HCEC 1CT (cell line): ENCODE measurements around the gene KRT16.
"Not testable (repeated sequence)": the region's sequence is repeated elsewhere in the genome, so short reads cannot be mapped to it uniquely, and the experiment has no call there.

ENCODE experiments used
- DNase-seq: peaks from one replicate; pipeline ENCODE4 v3.0.0-alpha.2; 2017

The KRT16 gene

DNA sequence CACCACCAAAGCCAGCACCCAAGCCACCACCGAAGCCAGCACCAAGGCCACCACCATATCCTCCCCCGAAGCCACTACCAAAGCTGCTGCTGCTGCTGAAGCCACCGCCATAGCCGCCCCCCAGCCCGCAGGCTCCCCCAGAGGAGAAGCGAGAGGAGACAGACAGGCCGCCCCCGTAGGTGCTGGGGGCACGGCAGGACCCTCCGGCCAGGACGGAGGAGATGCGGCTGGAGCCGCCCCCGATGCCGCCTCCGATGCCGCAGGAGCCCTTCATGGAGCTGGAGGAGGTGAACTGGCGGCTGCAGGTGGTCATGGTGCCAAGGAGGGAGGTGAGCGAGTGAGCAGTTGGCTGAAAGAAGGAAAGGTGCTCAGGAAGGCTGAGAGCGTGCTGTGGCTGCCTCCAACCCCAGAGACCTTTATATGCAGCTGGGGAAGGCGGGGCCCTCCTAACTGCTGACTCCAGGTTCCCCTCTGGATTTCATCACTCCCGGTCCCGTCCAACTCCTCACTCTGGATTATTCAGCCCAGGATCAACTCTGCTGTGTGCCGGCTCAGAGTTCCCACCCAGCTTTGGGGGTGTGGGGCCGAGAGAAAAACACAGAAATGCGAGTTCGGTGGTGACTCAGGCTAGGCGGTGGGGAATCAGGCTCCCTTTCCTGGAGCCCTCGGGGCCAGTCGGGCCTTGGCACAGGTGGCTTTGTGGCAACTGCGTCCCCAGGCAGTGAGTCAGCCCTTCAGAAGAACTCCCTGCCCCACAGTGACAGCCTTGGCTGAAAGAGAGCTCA is at the start of gene KRT16:
TSS of gene KRT16 (minus strand) at position 392 of the 785 bp plus-strand sequence. CDS start at position 313, 79 bp downstream.
- not testable (repeated sequence) for DNase-seq

DNA sequence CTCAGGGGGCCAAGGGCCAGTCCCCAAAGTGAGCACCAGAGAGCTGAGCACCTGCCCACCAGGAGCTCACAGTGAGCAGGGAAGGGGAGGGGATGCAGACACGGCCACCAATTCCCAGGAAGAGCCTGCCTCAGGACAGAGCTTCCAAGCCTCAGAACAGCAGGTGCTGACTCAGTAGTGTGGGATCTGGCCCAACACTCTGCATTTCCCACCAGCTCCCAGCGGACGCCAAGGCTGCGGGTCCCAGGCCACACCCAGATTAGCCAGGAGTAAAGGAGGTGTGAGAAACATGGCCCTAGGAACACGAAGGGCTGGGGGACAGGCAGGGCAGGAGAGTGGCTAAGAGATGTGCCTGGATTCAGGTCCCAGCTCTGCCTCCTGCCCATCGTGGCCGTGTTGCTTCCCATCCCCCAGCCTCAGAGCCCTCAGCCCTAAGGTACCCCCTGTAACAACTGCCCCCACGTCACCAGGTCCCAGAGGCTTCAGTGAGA is 47.7 kb upstream of the KRT16 start:
- DNase-seq: no peak

DNA sequence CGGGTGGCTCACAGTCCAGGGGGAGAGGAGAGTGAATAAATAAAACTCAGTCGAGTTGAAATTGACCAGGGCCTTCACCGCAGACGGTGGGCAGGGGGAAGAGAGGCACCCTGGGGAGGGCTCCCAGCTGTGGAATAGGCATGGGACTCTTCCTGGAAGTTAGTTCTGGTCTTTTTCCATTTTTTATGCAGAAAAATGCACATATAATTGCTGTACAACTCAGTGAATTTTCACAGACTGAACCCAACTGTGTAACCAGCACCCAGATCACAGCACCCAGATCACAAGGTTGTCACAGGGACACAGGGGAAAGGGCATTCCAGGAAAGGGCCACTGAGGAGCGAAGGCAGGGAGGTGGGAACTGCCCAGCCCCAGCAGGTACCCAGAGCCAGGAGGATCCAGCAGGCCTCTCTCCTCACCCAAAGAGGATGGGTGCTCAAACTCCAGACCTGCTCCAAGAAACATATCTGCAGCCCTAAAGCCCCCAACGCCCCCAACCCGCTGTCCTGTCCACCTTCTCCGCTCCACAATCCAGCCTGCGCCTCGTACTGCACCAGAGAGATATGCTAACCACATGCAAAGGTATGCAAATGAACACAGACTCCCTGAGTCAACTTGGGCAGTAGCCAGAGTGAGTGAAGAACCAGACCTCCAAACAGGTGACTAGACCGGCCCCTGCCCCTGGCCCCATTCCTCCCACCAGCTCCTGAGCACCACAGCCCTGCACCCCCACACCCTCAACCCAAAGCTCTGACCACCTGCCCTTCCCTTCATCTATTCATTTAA is 47.1 kb upstream of the KRT16 start:
- no peak for DNase-seq

DNA sequence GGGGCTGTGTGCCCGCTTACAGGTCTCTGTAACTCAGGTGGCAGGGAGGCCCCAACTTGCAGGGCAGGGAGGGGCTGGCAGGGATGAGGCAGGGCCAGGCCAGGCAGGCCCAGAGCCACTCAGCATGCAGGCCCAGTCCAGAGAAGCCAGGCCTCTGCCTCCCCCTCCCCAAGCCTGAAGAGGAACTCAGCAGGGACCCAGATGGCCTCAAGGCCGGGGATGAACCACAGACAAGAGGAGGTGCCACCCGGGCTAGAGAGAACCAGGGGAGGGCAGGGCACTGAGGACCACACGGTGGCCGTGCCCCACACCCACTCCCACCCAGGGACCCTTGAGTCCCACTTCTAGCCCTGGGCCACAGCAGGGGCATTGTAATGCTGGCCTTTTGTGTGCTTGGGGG is 46.3 kb upstream of the KRT16 start:
- no peak for DNase-seq

DNA sequence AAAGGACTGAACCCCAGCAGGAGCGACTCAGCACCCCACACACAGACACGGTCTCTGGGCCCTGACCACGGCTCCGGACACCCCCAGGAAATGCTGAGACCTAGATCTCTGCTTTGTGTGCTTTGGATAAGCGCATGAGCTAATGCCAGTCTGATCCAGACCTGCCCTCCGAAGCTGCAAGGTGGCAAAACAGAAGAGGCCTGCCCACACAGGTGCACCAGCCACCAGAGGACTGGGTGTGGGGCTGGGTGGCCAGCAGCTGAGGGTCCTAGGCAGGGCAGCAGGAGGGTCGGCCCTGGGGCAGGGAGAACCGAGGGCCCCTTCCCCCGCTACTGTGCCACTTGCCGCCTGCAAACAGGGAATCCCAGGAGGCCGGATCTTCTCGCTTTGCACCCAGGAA is 45.4 kb upstream of the KRT16 start:
- no peak for DNase-seq

DNA sequence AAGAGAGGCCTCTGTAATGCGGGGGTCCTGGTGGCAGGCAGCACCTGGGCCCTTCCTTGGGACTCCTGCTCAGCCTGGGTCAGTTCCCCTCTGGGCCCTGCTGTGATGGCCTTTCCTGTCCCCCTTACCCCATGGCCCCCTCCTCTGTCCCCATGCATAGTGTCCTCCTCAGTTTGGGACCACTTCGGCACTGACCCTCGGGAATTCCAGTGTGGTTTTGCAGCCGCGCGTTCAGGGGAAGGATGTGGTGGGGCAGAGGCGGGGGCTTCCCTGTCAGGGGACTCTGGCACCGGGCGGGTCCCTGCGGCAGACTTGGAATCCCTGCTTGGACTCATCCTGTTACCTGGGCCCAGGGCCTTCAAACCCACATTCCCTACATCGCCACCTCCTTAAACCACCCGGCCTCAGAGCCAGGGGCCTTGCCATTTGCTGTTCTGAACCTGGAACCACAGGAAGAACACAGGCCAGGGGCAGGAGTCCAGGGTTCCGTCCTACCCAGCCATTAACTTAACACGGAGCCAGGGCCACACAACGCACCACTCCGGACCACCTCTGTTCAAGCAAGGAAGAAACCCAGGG is 44.7 kb upstream of the KRT16 start:
- DNase-seq: no peak

DNA sequence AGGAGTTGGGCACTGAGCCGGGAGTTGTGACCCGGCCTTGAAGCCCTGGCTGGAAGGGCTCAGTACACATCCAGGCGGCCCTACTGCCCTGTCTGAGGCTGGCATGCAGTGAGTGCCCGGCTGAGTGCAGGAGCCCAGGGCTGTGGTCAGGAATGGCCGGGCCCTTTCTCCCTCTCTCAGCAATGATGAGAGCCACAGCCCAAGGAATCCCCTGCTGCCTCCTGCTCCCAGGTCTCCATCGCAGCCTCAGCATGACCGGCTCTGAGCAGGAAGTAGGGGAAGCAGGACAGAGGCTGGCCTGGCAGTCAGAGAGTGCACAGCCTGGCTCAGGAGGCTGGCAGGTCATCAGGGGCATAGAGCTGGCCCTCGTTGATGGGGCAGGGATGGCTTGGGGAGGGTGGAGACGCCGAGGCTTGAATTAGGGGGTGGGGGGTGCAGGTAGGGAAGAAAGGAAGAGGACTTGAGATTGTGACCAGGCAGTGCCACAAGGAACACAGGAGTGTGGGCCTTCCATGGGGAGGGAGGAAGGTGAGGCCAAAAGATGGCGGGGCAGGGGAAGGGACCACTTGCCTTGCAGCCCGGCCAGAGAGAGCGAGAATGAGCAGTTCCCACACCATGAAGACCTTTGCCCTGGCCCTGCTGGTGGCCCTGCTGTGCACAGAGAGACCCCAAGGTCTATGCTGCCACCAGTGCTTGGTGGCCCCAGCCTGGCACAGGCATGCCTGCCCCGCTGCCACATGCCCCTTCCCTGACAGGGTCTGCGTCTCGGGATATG is 43.9 kb upstream of the KRT16 start:
- DNase-seq: no peak

DNA sequence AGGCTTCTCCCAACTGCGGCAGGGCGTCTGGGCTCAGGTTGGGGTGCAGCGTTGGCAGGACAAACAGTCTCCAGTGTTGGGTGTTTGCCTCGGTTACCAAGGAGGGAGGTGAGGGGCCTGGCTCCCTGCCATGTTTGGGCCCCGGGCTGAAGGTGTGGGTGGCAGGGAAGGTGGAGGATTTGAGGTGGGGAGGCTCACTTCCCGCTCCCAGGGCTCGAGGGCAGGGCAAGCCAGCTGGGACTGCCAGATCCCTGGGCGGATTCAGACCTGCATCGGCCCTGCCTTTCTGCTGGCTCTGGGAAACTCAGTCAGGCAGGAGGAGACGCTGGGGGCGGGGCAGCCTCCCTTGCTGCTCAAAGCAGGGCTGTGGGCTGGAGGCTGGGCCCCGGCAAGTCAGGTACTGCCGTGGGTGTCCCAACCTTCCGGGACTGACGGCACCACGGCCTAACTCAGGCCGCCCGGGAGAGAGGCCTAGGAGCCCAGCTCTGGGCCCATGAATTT is 43.1 kb upstream of the KRT16 start:
- no peak for DNase-seq

DNA sequence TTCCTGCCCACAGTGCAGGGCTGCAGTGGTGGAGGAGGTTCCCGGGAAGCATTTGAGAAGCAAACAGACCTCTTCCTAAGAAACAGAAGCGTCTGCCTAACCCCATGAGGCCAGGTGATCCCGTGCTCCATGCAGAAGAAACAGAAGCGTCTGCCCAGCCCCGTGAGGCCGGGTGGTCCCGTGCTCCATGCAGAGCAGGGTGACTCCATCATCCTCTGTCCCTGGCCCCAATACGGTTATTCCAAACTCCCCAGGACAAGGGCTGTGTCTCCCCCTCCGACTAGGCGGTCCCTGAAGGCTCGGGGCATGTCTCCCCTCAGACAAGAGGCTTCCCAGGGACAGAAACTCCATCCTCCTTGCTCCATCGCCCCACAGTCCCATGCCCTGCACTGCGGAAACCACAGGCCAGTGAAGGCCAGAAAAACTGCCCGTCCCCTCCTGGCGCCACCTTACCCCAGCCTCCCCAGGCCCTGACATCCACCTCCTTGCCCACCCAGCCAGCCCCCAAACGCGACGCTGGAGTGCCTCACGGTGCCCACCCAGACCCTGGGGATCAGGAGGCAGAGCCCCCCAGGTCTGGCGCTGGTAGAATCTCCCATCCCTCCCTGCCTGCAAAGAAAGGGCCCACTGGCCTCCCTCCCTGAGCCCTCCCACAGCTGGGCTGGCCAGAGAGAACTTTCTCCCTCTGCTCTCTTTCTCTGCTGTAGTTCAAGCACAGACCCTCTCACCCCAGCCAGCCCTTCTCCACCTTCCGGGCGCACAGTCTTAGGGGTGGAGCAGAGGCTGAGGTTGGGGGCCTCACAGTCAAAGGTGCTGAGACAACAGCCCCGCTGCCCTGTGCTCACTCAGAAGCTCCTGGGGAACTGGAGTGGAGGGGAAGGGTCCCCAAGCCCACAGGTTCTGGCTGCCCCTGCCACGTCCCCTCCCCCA is 42.4 kb upstream of the KRT16 start:
- DNase-seq: no peak

DNA sequence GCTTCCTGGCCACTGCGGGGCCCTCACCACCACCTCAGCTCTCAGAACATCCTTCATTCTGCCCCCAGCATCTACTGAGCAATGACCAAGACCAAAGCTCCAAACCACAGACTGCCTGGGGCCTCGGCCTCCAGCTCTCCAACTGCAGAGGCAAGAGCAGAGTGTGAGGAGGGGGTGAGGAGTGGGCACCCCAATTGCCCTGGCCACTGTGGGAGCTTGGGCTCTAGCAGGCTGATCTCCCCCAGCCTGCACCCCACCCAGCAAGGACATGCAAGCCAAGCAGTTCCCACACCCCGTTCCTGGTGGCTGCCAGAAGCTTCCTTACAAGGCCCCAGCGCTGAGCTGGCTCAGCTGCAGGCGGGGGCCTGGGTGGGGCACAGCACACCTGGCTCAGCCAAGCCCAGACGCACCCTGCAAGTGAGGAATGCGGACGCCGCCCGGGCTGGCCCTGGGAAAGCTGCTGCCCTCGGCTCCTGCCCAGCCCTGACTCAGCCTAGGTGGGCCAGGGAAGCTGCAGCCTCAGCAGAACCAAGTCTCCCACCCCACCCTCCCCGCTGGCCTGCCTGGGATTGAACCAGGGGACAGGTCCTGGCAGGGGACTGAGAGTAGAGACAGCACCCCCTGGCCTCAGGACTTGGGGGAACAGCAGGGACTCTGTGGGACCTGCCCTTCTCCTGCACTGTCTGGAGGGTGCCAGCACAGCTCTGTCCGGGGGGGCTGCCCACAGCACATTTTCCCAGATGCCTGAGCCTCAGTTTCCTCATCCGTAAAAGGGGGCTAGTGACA is 41.5 kb upstream of the KRT16 start:
- DNase-seq: no peak

DNA sequence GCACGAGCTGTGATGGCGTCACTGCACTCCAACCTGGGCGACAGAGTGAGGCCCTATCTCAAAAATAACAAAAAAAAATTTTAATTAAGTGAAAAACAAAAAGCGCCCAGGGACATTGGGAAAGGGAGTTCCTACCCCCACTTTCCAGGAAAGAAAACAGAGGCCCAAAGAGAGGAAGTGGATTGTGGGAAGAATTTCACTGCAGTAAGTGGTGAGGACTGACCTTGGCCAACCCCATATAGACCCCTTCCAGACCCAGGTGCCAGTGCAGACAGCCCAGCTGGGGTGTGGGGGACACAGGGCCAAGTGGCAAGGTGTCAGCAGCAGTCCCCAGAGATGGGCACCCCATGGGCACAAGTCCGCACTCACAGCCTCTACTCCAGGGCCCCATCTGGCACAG is 40.9 kb upstream of the KRT16 start:
- DNase-seq: no peak

DNA sequence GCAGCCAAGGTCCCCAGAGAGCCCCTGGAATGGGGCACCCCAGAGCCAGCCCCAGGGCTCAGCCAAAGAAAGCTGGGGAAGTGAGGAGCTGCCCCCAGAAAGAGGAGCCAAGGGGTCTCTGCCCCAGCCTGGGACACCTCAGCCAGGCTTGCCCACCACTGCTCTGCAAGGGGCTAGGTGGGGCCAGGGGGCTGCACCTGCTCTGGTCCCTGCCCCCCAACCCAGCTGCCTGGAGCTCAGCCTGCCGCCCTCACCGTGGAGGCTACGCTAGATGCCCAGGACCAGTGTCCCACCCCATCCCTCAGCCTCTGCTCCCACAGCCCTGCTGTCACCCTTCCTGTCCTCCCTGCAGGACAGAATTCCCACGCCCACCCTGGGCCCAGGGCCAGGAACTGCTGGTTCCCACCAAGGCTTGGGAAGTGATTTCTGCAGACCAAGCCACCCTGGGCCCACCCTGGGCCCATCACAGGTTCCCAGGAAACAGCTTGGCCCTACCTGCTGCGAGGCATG is 39.9 kb upstream of the KRT16 start:
- DNase-seq: no peak

DNA sequence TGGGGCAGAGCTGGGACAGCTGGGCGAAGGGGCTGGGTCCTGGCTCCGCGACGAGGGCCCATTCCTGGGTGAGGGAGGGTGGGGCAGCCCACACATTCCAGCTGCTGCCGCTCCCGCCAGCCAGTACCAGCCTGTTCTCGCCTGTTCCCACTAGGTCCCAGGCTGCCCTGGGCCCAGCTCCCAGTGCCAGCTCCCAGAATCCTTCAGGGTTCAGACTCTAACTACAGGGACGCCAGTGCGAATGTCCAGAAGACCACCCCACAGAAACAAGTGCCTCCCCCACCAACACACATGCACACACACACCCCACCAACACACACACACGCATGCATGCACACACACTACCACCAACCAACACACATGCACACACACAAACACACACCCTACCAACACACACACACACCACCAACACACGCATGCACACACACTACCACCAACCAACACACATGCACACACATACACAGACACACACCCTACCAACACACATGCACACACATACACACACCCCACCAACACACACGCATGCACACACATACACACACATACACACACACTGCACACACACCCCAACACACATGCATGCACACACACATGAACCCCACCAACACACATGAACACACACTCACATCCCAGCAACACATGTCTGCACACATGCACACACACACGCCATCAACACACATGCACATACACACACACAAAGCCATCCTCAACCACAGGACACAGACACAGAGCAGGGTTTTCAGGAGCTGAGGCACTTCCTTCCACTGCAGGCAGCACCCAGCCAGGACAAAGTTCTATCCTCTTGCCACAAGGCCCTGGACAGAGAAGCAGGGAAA is 39.3 kb upstream of the KRT16 start:
- DNase-seq: no peak

DNA sequence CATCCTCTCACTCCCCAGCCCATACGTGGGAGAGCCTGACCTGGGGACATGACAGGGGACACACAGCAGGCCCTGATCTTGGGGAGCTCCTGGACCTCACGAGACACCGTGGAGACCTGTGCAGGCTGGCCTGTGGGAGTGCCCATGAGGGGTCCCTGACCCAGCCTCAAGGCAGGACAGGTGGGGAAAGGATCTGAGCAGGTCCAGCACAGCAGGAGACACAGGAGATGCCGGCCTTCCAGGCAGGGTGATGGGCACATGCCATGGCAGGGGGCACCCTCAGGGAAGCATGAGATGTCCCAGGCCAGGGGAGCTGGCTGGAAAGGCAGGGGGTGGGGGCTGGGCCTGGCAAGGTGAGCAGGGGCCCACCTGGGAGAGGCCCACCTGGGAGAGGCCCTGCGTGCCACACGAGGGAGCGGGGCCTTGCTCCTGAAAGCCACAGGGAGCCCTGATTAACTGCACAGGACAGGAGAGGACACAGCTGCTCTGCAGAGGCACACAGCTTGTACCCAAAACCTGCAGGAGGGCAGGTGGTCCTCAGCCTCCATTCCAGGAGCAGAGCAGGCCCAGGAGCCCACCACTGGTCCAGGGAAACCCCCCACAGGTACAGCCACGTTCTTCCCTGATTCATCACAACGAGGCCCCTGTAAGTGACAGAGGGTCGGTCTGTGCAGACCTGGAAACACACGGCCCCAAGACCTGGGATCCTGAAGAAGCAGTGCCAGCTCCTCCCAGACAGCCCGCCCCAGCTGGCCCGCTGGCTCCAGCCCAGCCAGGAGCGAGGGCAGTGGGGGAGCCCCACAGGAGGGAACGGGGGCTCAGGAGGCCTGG is 38.4 kb upstream of the KRT16 start:
- no peak for DNase-seq

DNA sequence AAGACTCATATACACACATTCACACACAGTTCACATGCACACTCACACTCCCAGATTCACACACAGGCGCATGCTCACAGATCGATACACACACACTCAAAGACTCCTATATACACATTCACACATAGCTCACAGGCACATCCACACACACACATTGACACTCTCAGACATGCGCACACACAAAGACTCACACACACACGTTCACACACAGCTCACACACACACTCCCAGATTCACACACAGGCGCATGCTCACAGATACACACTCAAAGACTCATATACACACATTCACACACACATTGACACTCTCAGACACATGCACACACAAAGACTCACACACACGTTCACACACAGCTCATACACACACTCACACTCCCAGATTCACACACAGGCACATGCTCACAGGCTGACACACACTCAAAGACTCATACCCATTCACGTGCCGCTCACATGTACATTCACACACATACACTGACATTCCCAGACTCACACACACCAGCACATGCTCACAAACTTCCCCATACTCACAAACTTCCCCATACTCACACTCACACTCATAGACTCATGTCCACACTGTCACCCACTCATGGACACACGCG is 37.5 kb upstream of the KRT16 start:
- DNase-seq: no peak

DNA sequence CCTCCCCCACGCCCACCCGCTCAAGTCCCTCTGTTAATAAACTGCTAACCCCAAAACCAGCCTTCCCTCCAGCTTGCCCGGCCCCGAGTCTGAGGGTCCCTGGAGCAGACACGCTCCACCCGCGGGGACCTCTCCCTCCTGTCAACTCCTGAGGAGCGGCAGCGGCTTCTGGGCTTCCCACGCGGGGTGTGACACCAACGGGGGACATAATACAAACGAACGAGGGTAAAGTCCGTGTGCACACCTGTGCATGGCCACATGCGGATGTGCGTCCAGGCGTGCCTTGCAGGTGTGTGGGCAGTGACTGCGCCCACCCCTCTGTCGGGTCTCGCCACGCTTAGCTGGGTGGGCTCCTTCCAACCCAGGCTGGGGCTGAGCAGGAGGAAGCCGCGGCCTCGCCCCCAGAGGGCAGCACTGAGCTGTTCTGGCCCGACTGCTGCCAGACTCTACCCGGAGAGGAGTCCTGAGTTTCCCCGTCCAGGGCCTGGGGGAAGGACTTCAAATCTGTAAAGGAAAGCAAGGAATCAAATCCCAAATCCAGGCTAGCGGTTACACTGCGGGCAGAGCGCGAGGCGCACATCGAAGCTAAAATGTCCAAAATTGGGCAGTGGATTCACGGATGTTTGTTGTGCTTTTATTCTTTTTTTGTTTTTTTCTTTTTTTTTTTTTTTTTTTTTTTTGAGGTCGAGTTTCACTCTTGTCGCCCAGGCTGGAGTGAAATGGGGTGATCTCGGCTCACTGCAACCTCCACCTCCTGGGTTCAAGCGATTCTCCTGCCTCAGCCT is 36.0 kb upstream of the KRT16 start:
- DNase-seq: peak; percentile 71

DNA sequence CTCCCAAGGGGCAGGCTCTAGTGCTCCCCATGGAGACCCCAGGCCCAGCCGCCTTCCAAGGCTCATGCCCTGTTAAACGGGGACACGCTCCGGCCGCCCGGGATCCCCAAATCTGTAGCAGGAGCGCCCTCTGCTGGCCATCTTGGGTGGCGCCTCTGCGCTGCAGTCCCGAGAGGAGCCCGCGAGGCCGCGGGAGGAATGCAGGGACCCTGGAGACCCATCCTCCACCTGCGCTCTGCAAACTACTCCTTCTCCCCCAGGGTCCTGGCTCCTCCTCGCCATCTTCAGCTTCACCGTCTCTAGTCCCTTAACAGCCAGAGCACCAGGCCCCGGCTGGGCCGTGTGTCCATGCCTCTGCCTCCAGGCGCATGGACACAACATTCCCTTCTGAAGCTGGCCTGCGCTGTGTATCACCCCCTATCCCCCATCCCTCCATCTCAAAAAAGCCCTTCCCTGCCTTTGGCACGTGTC is 35.4 kb upstream of the KRT16 start:
- DNase-seq: peak; percentile 39
